Lower leg skin (tissue), 4 donors: ENCODE results near the gene OSBP2. TPM values are rescaled to one million over a fixed set of nuclear protein-coding genes. Genes with fewer than 3 reads are reported as not detected.

Source experiments
- DNase-seq, 2 donors: peaks; one replicate each; pipeline ENCODE4 v3.0.0-alpha.2; 2019; ENCODE audit warnings: low spot score in 2 of 2
- H3K4me3 ChIP-seq: fragments of 200-600 bp; sonication (generic); 2 replicates; pipeline ENCODE4 v1.5.1; 2017; ENCODE audit warnings: mild to moderate bottlenecking, low read depth; ENCODE audit not compliant: poor library complexity, severe bottlenecking
- CTCF ChIP-seq, 3 donors: fragments of 450-650 bp; IDR thresholded peaks; one replicate each; pipeline ENCODE4 v1.5.1; 2016; ENCODE audit warnings: antibody characterized with exemption in 3 of 3, mild to moderate bottlenecking in 3 of 3, moderate library complexity in 2 of 3
- POLR2A ChIP-seq, 2 donors: fragments of 450-650 bp; IDR thresholded peaks; one replicate each; pipeline ENCODE4 v1.6.1; 2016 to 2017; ENCODE audit warnings: antibody characterized with exemption in 2 of 2, mild to moderate bottlenecking in 1 of 2, moderate library complexity in 1 of 2
- WGBS, 2 donors: methylation state at CpG; one replicate each; pipeline ENCODE4 v1.1.5; 2018; 5-methylcytosine and 5-hydroxymethylcytosine counted together
- intact Hi-C: fragments of 100-400 bp; cut with DNase I; formaldehyde crosslinking; loops from one replicate; pipeline ENCODE4 v1.15.0; 2023; ENCODE audit warnings: low total_unique reads
- total RNA-seq, 4 donors: library from RNA; depleted of rRNA; stranded (reverse); fragments of >200 nt; gene quantifications; one replicate each; pipeline ENCODE4 v1.1.0, GENCODE V29; 2016

OSBP2 gene
- total RNA-seq, 4 donors from 2014 or later, result 7.2 to 13.3 (median 10.0) TPM

- 91% methylated on average over 35 to 36 of the region's 36 CpGs for WGBS, 2 donors
- no peak for TF ChIP-seq CTCF (IDR thresholded peaks at IDR 0.05)
- TF ChIP-seq POLR2A (IDR thresholded peaks at IDR 0.05), result no peak
- DNase-seq, result peak in 1 of 2 donors; percentile 82
- intact Hi-C loops, result no loop called here
- no peak overlapping the region for H3K4me3 ChIP-seq
Observed at GRCh38 chr22:30870451-30871345, 176.0 kb downstream of the OSBP2 start.

DNA sequence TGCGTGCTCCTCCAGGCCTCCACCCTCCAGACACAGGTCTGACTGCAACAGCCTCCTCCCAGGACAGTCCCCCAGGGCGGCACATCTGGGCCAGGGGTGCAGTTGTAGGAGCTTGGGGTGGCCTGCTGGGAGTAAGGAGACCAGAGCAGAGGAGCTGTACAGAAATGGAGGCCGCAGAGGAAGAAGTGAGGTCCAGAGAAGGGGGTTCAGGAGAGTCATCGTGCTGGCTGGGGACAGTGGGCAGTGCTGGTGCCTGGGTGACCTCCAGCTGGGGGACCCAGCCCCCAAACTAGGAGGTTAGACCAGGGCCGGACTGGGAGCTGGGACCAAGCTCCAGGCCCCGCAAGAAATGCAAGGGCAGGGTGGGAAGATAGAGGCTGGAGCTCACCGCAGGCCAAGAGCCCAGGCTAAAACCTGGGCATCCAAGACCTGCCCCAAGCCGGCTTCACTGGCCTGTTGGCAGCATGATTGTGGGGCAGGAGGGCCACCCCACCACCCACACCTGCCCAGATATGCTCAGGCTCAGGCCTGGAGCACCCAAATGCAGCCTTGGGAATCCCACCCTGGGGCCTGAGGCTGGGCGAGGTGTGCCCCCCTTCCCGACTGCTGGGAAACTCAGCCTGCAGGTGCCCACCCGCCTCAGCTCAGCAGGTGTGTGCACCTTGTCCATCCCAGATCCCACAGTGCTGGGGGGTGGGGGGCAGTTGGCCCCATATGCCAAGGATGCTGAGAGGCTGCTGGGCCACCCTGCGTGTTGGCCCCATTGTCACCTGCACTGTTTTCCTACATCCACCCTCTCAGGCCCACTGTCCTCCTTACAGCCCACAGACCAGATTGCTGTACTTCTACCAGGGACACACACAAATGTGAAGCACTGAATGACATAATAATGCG lies 177.0 kb downstream of the OSBP2 start:
- peak in 1 of 2 donors; percentile 80 for DNase-seq
- no peak for TF ChIP-seq POLR2A (IDR thresholded peaks at IDR 0.05)
- TF ChIP-seq CTCF (IDR thresholded peaks at IDR 0.05), result no peak
- 81 to 86% methylated on average over 10 to 12 of the region's 13 CpGs for WGBS, 2 donors
- intact Hi-C loops, result no loop called here
- H3K4me3 ChIP-seq, result no peak overlapping the region

DNA sequence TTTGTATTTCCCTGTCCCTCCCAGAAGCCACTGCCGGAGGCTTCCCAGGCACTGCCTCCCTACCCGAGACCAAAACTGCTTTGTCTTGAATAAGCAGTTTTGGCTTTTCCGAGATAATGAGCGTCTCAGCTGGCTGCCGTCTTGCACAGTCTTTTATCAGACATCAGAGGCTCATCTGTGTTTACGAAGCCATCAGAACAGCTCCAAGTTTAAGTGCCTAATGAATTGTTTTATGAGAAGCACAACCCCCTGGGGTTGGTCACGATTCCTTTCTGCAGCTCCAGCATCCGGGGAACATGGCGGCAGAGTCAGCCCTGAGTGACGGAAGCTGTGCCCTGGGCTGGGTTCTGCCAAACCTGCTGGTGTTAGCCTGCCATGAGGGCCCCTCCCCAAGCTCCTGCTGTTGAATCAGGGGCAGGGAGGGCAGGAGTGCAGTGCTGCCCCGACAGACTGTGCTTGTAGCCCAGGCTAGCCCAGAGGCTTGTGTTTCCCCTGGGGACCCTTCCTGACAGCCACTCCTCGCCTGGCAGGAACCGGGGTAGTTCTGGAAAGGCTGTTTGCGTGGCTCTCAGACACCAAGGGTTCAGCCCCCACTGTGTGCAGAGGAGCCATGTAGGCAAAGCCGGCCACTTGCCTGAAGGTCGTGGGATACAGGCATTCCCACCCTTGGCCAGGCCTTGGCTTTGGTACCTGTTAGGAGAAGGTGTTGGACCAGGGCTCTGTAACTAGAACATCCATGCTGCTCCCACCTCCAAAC lies 177.8 kb downstream of the OSBP2 start:
- no peak for TF ChIP-seq POLR2A (IDR thresholded peaks at IDR 0.05)
- no peak for TF ChIP-seq CTCF (IDR thresholded peaks at IDR 0.05)
- peak in 1 of 2 donors; percentile 69 for DNase-seq
- WGBS, 2 donors, result 87 to 89% methylated on average over 16 of the region's 16 CpGs
- no peak overlapping the region for H3K4me3 ChIP-seq
- intact Hi-C loops, result no loop called here

- WGBS, 2 donors, result 95 to 97% methylated on average over 8 to 9 of the region's 9 CpGs
- intact Hi-C loops, result no loop called here
- H3K4me3 ChIP-seq, result no peak overlapping the region
- no peak for DNase-seq
- TF ChIP-seq CTCF (IDR thresholded peaks at IDR 0.05) (no peak), POLR2A (IDR thresholded peaks at IDR 0.05) (no peak)
Observed at GRCh38 chr22:30873086-30873650, 178.5 kb downstream of the OSBP2 start.

DNA sequence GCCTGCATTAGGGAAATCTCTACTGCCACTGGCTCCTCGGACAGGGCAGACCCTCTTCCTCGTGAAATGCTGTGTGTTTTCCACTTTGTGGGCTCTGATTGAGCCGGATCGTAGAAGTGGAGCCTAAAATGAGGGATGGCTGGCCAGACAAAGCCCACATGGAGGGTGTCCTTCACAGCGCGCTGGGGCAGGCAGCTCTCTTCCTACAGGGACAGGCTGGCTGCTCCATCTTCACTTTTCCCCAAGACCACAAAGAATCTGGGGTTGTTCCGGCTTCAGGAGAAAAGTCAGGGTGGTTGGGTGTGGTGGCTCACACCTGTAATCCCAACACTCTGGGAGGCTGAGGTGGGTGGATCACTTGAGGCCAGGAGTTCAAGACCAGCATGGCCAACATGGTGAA lies 179.0 kb downstream of the OSBP2 start:
- intact Hi-C loops, result no loop called here
- peak in 1 of 2 donors; percentile 59 for DNase-seq
- WGBS, 2 donors, result 86 to 97% methylated on average over 6 to 7 of the region's 7 CpGs
- H3K4me3 ChIP-seq, result no peak overlapping the region
- TF ChIP-seq POLR2A (IDR thresholded peaks at IDR 0.05) (no peak), CTCF (IDR thresholded peaks at IDR 0.05) (no peak)
